Ovary (tissue), 3 donors: Measurements from ENCODE around the gene C5orf15.

Experiments
- EP300 ChIP-seq: sonication (generic); formaldehyde crosslinking; IDR thresholded peaks from one replicate; pipeline ENCODE4 v1.6.1; 2017; ENCODE audit warnings: antibody characterized with exemption
- TF ChIP-seq, protein P1 (sequence below), 3 donors: fragments of 450-650 bp in 2 of 3; fragments of 200-600 bp in 1 of 3; IDR thresholded peaks; one replicate each; pipeline versions ENCODE4 v1.5.1 to v1.8.0; 2016 to 2022; ENCODE audit warnings: antibody characterized with exemption in 3 of 3, mild to moderate bottlenecking in 1 of 3
- donor health status: DM: no; HTN: no; CAD: no.

DNA sequence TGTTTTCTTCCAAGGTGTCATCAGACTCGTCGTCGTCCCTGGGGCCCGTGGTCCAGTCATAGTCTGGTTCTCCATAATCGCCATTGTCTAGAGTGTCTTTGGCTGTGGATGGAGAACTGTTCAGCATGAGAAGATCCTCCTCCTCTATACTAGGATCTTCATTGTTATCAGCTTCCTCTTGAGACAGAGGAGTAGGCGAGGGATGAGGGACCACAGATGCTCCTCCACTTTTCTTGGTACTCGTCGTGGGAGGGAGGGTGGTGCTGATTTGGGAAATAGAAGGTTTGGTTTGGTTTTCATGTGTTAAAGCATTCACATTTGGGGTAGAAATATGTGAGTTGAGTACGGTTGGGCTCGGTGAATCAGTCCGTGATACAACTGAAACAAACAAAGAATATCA, 8.8 kb downstream of the C5orf15 start:
- TF ChIP-seq, protein P1, sequence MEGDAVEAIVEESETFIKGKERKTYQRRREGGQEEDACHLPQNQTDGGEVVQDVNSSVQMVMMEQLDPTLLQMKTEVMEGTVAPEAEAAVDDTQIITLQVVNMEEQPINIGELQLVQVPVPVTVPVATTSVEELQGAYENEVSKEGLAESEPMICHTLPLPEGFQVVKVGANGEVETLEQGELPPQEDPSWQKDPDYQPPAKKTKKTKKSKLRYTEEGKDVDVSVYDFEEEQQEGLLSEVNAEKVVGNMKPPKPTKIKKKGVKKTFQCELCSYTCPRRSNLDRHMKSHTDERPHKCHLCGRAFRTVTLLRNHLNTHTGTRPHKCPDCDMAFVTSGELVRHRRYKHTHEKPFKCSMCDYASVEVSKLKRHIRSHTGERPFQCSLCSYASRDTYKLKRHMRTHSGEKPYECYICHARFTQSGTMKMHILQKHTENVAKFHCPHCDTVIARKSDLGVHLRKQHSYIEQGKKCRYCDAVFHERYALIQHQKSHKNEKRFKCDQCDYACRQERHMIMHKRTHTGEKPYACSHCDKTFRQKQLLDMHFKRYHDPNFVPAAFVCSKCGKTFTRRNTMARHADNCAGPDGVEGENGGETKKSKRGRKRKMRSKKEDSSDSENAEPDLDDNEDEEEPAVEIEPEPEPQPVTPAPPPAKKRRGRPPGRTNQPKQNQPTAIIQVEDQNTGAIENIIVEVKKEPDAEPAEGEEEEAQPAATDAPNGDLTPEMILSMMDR (IDR thresholded peaks at IDR 0.05) = no peak
- TF ChIP-seq EP300 = no peak
